ENCODE measurements around the gene CYP1A2. TPM values are rescaled to one million over a fixed set of nuclear protein-coding genes. Genes with fewer than 3 reads are reported as not detected.
"Not testable (repeated sequence)": the region's sequence is repeated elsewhere in the genome, so short reads cannot be mapped to it uniquely, and the experiment has no call there.

Gene CYP1A2
- total RNA-seq (2014; rRNA removed; shearing (Covaris generic)): not detected in 2 replicates

GRCh38 chr15:74748322-74748946 is at the start of gene CYP1A2:
CYP1A2 (plus strand) TSS chr15:74748845; CDS start chr15:74749739, 894 bp downstream.
- DNase-seq (ENCODE audit: low spot score): no peak

GRCh38 chr15:74709011-74709410 is 39.6 kb upstream of the CYP1A2 start:
- DNase-seq (ENCODE audit: low spot score): no peak

GRCh38 chr15:74709892-74710291 is 38.8 kb upstream of the CYP1A2 start:
- DNase-seq (ENCODE audit: low spot score): no peak

GRCh38 chr15:74710319-74711094 is 38.1 kb upstream of the CYP1A2 start:
- no peak for DNase-seq (ENCODE audit: low spot score)

- no peak for DNase-seq (ENCODE audit: low spot score)
Measured at GRCh38 chr15:74712311-74712710, 36.3 kb upstream of the CYP1A2 start.

- DNase-seq (ENCODE audit: low spot score): no peak
Measured at GRCh38 chr15:74716651-74717050, 32.0 kb upstream of the CYP1A2 start.

GRCh38 chr15:74722591-74722990 is 26.1 kb upstream of the CYP1A2 start:
- DNase-seq (ENCODE audit: low spot score): no peak

GRCh38 chr15:74723187-74723586 is 25.5 kb upstream of the CYP1A2 start:
- DNase-seq (ENCODE audit: low spot score): no peak

- DNase-seq (ENCODE audit: low spot score): peak; percentile 50
Measured at GRCh38 chr15:74723754-74724334, 24.8 kb upstream of the CYP1A2 start.

- no peak for DNase-seq (ENCODE audit: low spot score)
Measured at GRCh38 chr15:74724570-74725224, 23.9 kb upstream of the CYP1A2 start.

GRCh38 chr15:74725225-74725774 is 23.3 kb upstream of the CYP1A2 start, which contains the start of gene CYP1A1:
CYP1A1 (minus strand) TSS chr15:74725528; CDS start chr15:74723097, 2,431 bp downstream.
- peak; percentile 33 for DNase-seq (ENCODE audit: low spot score)

GRCh38 chr15:74725845-74726773 is 22.5 kb upstream of the CYP1A2 start:
- no peak for DNase-seq (ENCODE audit: low spot score)

- no peak for DNase-seq (ENCODE audit: low spot score)
Measured at GRCh38 chr15:74726774-74727164, 21.9 kb upstream of the CYP1A2 start.

GRCh38 chr15:74727727-74728126 is 20.9 kb upstream of the CYP1A2 start:
- DNase-seq (ENCODE audit: low spot score): no peak

- not testable (repeated sequence) for DNase-seq (ENCODE audit: low spot score)
Measured at GRCh38 chr15:74728699-74729098, 19.9 kb upstream of the CYP1A2 start.

GRCh38 chr15:74729372-74729771 is 19.3 kb upstream of the CYP1A2 start:
- DNase-seq (ENCODE audit: low spot score): not testable (repeated sequence)

GRCh38 chr15:74730619-74731316 is 17.9 kb upstream of the CYP1A2 start:
- no peak for DNase-seq (ENCODE audit: low spot score)

GRCh38 chr15:74732846-74733245 is 15.8 kb upstream of the CYP1A2 start:
- no peak for DNase-seq (ENCODE audit: low spot score)

GRCh38 chr15:74733269-74733668 is 15.4 kb upstream of the CYP1A2 start:
- no peak for DNase-seq (ENCODE audit: low spot score)

GRCh38 chr15:74735305-74735704 is 13.3 kb upstream of the CYP1A2 start:
- no peak for DNase-seq (ENCODE audit: low spot score)
